8988T (cell line): ENCODE results near the gene RBP7.
"Not testable (repeated sequence)": the region's sequence is repeated elsewhere in the genome, so short reads cannot be mapped to it uniquely, and the experiment has no call there.

Experiments used
- DNase-seq: peaks from one replicate; pipeline ENCODE4 v3.0.0; 2011

Gene RBP7

GRCh38 chr1:9996624-9997582 is at the start of gene RBP7:
Gene RBP7, plus strand, starts transcription at chr1:9997228. Its CDS starts 31 bp downstream, at chr1:9997259.
- DNase-seq: peak; percentile 60

GRCh38 chr1:9957726-9958125 is 39.3 kb upstream of the RBP7 start:
- no peak for DNase-seq

- no peak for DNase-seq
Measured at GRCh38 chr1:9960011-9960410, 37.0 kb upstream of the RBP7 start.

GRCh38 chr1:9960706-9961562 is 36.1 kb upstream of the RBP7 start:
- no peak for DNase-seq

GRCh38 chr1:9984253-9984652 is 12.8 kb upstream of the RBP7 start:
- no peak for DNase-seq

- no peak for DNase-seq
Measured at GRCh38 chr1:9985001-9985400, 12.0 kb upstream of the RBP7 start.

- no peak for DNase-seq
Measured at GRCh38 chr1:9989773-9990172, 7.3 kb upstream of the RBP7 start.

- DNase-seq: no peak
Measured at GRCh38 chr1:9990944-9991343, 6.1 kb upstream of the RBP7 start.

- no peak for DNase-seq
Measured at GRCh38 chr1:9992910-9993309, 4.1 kb upstream of the RBP7 start.

GRCh38 chr1:9993561-9994075 is 3.4 kb upstream of the RBP7 start:
- DNase-seq: no peak

GRCh38 chr1:10001016-10001665 is 4.1 kb downstream of the RBP7 start:
- DNase-seq: no peak

- not testable (repeated sequence) for DNase-seq
Measured at GRCh38 chr1:10005248-10005647, 8.2 kb downstream of the RBP7 start.

GRCh38 chr1:10007169-10007568 is 10.1 kb downstream of the RBP7 start:
- DNase-seq: no peak

GRCh38 chr1:10014016-10014415 is 17.0 kb downstream of the RBP7 start:
- DNase-seq: no peak

- DNase-seq: no peak
Measured at GRCh38 chr1:10019561-10019960, 22.5 kb downstream of the RBP7 start.

GRCh38 chr1:10020086-10020485 is 23.1 kb downstream of the RBP7 start:
- DNase-seq: no peak

- not testable (repeated sequence) for DNase-seq
Measured at GRCh38 chr1:10020678-10021077, 23.6 kb downstream of the RBP7 start.

GRCh38 chr1:10021992-10022391 is 25.0 kb downstream of the RBP7 start:
- not testable (repeated sequence) for DNase-seq

- no peak for DNase-seq
Measured at GRCh38 chr1:10022656-10023055, 25.6 kb downstream of the RBP7 start.

GRCh38 chr1:10025354-10025753 is 28.3 kb downstream of the RBP7 start:
- DNase-seq: no peak

GRCh38 chr1:10027027-10027426 is 30.0 kb downstream of the RBP7 start:
- DNase-seq: no peak

- DNase-seq: not testable (repeated sequence)
Measured at GRCh38 chr1:10028956-10029500, 32.0 kb downstream of the RBP7 start.

GRCh38 chr1:10031461-10031860 is 34.4 kb downstream of the RBP7 start:
- DNase-seq: no peak
